GM18502 (cell line): ENCODE results near the gene GPANK1.
A peak's percentile ranks its signal among the peaks of the same experiment; 100 is the strongest.

ENCODE experiments used
- ATAC-seq: cut with Tn5 transposase; IDR thresholded peaks from one replicate; pipeline ENCODE4 v1.9.1; 2021; ENCODE audit warnings: mild to moderate bottlenecking; ENCODE audit not compliant: unreplicated experiment, poor library complexity

GPANK1 gene

DNA sequence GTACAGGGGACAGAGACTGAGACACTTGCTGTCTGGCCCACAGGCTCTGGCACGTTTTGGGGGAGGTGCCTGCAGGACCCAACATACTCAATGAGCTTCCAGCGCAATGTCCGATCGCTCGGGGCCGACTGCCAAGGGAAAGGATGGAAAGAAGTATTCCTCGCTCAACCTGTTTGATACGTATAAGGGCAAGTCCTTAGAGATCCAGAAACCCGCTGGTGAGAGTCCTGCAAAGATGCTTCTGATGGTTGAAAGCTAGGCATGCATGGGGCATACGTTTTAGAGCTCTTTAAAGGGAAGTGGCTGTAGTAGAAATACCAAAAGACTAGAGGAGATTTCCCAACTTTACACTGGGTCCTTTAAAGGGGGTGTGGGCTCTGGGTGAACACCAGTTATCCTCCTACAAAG, 42.1 kb downstream of the GPANK1 start:
- ATAC-seq = no peak

- ATAC-seq = no peak
Measured at GRCh38 chr6:31621991-31622390, 42.8 kb downstream of the GPANK1 start.

DNA sequence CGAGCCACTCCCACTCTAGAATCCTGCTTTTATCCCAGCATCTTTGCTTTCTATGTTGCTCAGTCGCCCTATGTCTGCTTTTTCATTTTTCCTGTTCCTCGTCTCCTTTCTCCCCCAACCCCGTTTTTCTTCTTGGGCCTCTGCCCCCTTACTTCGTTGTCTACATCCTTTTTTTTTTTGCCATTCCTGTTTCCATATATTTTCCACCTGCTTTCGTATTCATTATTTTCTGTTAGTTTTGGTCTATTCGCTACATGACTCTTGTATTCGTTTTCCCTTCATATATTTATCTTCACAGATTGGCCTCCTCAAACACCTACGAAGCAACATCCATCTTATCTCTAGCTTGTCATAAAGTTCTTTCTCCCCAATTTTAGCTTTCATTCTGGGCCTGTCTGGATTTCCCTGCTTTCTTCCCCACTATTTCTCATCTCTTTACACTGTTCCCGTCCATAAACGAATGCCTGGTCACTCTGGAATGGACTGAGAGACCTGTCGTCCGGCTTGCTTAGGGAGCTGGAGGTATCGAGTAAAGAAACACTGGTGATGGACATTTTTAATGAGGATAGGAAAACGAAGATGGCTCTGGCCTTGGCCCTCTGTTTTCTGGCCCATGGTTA, 43.4 kb downstream of the GPANK1 start:
- no peak for ATAC-seq

GRCh38 chr6:31620586-31621319, 44.0 kb downstream of the GPANK1 start, which contains the start of gene PRRC2A:
Gene PRRC2A (plus strand): TSS chr6:31620715. CDS start chr6:31622790, 2,075 bp downstream.
- peak; percentile 33 for ATAC-seq

DNA sequence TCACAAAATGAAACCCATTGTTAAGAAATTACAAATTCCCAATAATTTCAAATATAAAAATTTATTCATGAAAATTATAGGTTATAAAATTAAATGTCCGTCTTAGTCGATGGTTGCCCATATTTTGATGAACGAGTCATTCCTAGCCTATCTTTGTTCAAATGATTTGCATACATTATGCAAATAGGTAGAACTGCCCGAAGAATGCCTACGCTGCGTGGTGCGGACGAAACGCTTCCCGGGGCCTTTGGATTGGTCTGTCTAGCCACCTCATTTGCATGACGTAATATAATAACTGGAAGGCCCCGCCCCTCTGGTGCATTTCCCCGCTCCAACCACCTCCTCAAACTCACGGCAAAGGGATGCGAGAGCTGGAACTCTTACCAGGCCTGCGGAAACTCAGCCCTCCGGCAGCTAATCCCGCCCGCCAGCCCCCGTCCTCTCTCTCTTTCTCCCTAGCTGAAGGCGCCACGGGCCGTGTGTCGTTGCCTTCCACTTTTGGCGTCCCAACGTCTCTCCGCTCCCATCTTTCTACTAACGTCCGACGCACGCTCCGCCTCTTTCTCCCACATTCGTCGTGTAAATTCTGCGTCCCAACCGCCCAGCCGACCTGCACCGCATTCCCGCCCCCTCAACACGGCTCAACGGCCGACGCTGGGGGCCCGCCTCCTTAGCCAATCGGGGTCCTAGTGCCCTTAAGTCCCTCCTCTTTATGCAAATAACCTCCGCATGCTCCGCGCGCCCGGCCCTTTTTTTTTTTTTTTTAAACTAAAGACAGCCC, 44.8 kb downstream of the GPANK1 start:
- ATAC-seq = peak; percentile 87

DNA sequence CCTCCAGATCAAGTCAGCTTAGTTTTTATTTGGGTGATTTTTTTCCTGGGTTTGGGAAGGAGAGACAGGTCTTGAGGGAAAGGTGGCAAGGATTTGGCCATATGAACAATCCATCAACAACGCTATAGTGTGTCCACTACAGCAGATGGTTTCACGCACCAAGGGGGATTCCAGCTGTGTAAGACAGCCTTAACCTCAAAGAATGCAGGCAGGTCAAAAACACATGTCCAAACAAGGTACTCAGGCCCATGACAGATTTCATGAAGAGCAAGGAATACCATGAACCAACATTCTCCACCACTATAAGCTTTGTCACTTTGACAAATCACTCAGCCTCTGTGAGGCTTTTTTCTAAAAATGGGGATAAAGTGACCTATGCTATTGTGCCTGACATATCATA, 47.8 kb downstream of the GPANK1 start:
- no peak for ATAC-seq

GRCh38 chr6:31615748-31616147, 49.0 kb downstream of the GPANK1 start:
- no peak for ATAC-seq

- ATAC-seq = no peak
Measured at GRCh38 chr6:31614684-31615578, 49.9 kb downstream of the GPANK1 start, which contains the start of gene AIF1. Gene AIF1 (plus strand): TSS chr6:31615234. CDS start chr6:31615330, 96 bp downstream.

DNA sequence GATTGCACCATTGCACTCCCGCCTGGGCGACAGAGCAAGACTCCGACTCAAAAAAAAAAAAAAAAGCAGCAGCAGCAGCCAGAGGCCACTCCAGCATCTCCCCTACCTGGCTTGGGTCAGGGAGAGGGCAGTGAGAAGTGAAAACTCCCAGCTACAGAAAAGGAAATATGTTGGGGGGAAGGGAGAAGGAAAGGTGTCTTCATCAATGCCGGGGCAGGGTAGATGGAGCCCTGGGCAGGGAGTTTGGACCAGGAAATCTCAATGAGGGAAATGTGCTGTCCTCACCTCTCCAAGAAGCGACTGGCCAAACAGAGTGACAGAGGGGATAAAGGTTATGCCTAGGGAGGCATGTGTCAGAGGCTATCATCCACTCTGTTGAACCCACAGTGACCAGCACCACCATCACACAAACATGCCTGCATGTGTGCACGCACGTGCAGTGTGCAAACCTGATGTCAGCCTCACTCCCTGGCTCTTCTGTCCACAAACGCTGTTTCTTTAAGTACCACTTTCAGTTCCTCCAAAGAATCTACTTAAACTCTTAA, 50.6 kb downstream of the GPANK1 start:
- no peak for ATAC-seq
